ENCODE results near the gene AIG1.
"Not testable (repeated sequence)": the region's sequence is repeated elsewhere in the genome, so short reads cannot be mapped to it uniquely, and the experiment has no call there.

The AIG1 gene, protein sequence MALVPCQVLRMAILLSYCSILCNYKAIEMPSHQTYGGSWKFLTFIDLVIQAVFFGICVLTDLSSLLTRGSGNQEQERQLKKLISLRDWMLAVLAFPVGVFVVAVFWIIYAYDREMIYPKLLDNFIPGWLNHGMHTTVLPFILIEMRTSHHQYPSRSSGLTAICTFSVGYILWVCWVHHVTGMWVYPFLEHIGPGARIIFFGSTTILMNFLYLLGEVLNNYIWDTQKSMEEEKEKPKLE

DNA sequence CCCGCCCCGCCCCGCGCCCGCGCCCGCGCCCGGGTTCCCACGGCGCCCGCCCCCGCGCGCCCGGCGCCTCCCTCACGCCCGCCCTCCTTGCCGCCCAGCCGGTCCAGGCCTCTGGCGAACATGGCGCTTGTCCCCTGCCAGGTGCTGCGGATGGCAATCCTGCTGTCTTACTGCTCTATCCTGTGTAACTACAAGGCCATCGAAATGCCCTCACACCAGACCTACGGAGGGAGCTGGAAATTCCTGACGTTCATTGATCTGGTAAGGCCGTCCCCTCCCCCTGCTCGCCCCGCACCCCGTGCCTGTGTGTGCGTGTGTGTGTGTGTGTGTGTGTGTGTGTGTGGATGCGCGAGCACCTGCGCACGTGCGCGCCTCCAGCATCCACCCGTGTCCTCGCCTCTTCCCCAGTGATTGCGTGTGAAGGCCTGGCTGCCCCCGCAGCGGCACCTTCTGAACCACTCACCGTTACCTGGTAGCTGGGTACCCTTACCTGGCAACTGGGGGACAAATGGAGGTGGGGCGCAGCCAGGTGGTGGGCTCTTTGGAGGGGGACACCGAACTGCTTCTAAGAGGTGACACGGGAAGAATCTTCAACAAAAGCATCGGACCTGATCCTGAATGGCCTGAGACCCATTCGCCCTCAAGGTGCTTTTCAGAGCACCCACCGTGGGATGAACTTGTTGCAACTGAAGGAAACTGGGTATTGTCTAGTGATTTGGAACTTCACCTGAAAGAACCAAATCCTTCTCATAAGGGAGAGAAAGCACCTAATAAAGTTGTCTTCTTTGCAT lies at the start of gene AIG1:
Gene AIG1, plus strand, starts transcription at position 84 of the 791 bp plus-strand sequence. Its CDS starts 37 bp downstream, at position 121.
- no peak for DNase-seq

DNA sequence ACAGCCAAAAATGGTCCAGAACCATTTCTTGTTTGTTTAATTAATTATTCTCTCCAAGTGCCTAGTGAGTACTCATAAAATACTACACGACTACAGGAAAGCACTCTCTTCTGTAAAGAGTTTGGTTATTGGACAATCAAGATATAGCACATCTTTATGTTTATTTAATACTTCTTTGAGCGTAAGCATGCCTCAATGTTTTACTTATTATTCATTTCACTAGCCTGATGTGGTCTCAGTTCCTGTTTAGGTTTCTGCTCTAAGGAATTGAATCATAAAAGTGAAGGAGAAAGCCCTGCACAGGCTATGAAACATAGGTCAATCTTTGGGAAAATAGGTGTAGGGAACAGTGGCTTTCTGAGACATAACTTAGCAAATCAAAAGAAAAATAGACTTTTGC lies 45.9 kb upstream of the AIG1 start:
- DNase-seq = no peak

DNA sequence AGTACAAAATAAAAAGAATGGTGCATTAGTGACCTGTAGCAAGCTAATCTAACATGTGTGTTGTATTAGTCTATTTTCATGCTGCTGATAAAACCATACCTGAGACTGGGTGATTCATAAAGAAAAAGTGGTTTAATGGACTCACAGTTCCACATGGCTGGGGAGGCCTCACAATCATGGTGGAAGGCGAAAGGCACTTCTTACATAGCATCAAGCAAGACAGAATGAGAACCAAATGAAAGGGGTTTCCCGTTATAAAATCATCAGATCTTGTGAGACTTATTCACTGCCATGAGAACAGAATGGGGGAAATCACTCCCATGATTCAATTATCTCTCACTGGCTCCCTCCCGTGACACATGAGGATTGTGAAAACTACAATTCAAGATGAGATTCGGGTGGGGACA lies 45.4 kb upstream of the AIG1 start:
- DNase-seq = no peak

DNA sequence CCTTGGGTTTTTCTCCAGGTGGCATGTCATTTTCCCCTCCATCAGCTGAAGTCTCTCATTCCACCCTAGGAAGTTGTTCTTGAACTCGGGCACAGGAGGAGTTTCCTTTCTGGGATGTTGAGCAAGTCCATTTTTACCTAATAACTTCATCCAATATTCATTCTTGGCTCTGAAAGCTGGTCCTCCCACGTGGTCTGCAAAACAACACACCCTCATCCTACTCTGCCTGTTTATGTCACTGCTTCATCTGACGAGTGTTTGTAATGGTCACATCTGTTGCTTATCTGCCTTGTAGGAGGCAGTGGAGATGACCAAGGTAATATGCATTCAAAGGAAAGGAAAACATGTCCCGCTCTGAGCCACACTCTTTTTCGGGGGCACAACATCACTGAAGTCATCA lies 41.7 kb upstream of the AIG1 start:
- no peak for DNase-seq

DNA sequence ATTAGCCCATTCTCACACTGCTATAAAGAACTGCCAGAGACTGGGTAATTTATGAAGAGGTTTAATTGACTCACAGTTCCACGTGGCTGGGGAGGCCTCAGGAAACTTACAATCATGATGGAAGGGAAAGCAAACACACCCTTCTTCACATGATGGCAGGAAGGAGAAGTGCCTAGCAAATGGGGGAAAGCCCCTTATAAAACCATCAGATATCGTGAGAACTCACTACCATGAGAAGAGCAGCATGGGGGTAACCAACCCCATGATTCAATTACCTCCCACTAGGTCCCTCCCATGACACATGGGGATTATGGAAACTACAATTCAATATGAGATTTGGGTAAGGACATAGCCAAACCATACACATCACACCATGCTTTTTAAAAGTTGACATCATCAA lies 39.8 kb upstream of the AIG1 start:
- DNase-seq = not testable (repeated sequence)

DNA sequence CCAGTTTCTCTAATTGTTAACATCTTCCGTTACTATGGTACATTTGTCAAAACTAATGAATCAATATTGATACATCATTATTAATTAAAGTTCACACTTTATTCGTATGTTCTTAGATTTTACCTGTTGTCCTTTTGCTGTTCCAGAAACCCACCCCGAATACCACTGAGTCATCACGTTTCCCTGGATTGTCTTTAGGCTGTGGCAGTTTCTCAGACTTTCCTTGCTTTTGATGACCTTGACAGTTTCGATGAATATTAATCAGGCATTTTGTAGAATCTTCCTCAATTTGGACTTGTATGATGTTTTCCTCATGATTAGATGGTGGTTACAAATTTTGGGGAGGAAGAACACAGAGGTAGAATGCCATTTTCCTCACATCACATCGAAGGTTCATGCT lies 39.1 kb upstream of the AIG1 start:
- DNase-seq = no peak

DNA sequence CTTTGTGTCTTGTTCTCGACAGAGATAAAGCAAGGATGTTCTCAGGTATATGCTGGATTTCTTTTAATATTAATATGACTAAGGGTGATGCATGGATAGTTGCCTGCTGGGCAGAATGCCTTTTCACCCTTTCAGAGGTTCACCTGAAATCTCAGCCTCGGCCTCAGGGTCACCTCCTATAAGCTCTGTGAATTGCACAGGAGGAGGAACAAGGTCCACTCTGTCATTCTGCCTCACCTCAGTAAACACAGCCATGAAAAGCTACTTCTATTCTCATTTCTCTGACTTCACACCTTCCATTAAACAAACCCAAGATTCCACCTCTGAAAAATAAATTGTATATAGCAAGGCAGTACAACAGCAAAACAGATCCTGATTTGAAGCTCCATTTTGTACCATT lies 38.1 kb upstream of the AIG1 start:
- DNase-seq = no peak

DNA sequence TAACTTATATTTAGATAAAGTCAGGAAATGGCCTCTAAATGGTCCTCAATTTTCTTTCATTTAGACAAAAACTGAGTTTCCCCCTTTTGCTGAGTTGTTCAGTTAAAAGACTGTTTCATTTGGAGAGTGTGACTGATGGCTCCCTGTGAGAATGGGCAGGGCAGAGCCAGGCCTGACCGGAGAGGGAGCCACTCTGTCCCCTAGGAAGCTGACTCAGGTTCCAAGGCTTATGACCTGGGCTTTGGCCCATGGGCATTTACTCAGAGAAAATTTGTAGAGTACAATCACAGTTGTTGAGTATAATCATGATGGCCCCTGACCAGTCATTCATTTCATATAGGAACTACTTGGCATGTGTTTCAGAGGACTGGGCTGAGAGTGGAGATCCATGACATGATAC lies 37.0 kb upstream of the AIG1 start:
- no peak for DNase-seq

DNA sequence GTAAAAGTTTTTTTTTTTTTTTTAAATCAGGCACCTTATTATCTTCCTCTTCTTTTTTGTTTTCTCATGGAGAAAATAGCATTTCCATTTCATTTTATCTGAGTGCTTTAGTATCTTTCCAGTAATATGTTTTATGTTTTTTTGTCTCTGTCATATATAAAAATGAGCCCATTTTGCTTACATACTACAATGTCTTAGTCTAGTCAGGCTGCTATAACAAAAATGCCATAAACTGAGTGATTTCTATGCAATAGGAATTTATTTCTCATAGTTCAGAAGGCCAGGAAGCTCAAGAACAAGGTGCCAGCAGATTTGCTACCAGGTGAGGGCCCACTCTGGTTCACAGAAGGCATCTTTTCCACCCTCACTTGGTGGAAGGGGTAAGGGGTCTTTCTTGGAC lies 35.7 kb upstream of the AIG1 start:
- DNase-seq = no peak

DNA sequence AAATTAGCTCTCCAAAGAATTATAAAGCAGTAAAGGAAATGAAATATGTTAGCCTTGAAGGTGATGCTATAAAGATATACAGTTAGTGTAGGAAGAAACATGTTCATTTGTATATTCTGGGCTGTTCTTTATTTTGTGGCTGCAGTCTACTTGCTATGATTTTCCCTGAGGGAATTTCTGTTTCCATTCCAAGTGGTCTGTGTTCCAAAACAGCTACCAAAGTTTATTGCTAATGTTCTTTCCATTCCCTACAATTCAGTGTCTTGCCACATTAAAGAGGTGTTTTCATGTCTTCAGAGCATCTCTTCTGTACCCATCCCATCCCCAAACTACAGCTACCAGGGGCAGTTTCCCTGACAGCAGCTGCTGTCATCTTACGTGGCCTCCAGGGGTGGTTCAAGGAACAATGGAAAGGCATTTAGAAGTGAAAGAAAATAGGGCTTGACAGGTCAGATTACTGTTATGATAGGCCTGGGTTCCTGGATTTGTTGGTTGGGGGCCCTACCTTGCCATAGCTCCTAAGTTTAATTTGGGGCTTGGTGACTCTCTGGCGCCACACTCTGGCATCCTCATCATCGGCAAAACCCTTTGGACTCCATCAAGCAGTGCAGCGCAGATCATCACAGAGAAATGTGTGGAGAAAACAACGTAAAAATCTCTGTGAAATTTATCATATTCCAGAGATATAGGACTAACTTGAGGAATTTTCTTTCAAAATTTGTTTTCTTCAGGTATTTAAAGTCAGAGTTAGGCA lies 33.8 kb upstream of the AIG1 start:
- DNase-seq = peak; percentile 18

DNA sequence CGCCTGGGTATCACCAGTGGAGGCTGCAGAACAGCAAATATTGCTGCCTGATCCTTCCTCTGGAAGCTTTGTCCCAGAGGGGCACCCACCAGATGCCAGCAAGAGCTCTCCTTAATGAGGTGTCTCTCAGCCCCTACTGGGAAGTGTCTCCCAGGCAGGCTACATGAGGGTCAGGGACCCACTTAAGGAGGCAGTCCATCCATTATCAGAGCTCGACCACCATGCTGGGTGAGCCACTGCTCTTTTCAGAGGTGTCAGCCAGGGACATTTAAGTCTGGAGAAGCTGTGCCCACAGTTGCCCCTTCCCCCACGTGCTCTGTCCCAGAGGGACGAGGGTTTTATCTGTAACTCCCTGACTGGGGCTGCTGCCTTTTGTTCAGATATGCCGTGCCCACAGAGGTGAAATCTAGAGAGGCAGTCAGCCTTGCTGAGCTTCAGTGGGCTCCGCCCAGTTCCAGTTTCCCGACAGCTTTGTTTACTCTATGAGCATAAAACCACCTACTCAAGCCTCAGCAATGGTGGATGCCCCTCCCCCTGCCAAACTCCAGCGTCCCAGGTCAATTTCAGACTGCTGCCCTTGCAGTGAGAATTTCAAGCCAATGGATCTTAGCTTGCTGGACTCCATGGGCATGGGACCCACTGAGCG lies 25.9 kb upstream of the AIG1 start:
- DNase-seq = no peak

DNA sequence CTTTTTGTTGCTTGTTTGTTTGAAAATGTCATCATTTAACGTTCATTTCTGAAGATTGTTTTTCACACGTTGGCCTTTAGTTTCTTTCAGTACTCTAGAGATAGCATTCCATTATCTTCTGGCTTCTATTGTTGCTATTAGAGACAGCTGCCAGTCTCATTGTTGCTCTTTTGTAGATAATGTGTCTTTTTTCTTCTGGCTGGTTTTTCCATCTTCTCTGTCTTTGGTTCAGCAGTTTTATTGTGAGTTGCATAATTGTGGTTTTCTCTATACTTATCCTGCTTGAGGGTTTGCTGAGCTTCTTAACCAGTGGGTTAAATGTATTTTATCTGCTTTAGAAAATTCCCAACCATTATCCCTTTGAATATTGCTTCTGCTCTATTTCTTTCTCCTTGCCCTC lies 23.2 kb upstream of the AIG1 start:
- no peak for DNase-seq

DNA sequence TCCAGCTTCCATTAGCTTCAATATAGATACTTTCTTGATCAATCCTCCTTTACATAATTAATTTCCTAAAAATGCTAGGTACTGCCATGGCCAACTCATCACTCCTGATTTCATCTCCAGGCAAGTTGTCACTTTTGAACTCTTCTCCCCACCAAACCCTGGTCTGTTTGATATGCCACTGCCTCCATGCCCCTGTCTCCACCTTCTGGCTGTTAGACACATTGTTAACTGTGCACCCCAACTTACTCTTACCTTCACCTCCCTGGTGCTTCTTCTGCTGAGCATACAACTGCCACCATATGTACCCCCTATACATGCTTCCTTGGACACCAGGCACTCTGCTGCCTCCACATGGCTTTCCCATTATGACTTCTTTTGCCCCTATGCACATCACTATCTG lies 21.9 kb upstream of the AIG1 start:
- DNase-seq = no peak

DNA sequence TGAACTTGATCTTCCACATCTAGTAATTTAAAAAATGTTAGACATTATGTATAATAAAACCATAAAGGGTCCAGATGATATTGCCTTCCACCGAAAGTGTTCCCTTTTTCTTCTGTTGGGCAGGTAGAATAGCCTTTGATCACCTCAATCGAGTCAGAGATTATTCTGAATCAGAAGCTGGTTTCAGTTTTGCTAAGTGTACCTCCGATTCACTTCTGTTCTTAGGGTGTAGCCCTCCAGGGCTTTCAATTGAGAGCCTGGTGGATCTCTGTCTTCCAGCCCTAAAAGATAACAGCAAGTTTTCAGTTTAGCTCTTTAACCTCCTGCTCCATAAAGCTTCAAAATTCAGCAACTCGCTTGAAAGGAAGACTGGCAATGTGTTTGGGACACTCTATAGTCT lies 21.1 kb upstream of the AIG1 start:
- no peak for DNase-seq

DNA sequence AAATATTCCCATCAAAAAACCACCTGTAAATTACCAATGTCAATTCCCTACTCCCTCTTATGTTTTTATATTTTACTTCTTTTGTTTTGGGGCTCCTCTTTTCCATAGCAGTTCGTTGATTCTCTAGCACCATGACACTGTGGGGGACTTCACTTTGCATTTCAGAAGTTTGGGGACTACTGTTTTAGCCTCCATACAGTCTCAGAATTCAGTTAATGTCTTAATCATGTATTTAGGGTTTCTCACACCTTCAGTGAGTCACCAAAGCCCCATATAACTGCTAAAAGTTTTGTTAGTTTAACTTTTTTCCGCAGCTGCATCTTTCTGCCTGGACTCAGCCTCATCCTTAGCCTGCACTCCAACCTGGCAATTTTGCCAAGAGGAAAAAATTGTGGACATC lies 20.7 kb upstream of the AIG1 start:
- DNase-seq = no peak

DNA sequence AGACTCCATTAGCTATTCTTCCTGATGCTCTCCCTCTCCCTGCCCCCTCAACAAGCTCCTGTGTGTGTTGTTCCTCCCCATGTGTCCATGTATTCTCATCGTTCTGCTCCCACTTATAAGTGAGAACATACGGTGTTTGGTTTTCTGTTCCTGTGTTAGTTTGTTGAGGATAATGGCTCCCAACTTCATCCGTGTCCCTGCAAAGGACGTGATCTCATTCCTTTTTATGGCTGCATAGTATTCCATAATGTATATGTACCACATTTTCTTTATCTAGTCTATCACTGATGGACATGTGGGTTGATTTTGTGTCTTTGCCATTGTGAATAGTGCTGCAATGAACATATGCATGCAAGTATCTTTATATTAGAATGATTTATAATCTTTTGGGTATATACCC lies 16.3 kb upstream of the AIG1 start:
- not testable (repeated sequence) for DNase-seq

DNA sequence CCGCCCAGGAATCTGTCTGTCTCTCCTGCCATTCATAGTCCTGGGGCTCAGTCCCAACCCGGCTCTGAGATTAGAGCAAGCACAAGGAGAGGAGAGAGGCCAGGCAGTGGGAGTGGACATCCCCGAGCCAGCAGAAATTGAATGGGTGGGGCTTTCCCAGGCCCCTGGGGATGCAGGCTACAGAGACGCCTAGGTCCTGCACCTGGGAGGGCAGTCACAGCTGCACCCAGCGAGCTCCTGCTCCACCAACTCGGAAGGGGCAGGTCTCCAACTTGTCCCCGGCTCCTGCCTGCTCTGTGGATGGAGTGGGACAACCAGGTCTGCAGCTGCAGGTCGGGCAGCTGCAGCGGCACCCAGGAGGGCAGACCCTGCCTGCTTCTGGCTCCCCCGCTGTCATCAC lies 11.1 kb upstream of the AIG1 start:
- DNase-seq = no peak

DNA sequence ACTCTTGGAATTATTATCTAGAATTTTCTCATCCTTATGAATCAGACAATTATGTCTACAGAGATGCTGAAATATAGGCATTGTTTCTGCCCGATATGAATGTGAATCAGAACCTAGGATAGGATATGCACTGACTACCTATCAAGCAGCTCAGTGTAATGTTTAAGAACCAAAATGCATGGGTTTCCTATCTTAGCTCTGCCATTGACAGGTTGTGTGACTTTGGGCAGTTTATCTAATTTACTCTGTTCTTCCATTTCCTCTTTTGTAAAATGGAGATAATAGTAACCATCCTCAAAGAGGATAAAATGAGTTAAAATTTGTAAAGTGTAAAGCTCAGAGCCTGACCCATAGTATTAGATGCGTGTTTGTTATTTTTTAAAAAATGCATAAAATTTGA lies 10.2 kb upstream of the AIG1 start:
- no peak for DNase-seq

DNA sequence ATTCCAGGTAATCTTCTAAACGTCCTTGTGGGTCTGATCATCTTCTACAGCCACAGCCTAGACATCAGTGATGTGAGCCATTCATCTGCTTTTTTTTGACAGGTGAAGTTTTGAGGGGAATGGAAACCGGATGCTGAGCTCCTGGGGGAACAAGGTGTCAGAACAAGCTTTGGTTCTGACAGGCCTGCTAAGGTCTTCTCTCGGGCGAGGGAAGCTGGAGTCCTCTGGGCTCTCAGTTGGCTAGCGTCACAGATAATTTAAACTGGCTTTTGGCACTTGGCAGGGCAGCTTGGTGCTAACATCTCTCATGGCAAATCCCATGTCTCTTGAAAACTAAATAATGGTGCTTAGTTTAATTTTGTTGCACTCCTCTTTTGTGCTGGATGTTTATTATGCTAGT lies 8.4 kb upstream of the AIG1 start:
- no peak for DNase-seq

DNA sequence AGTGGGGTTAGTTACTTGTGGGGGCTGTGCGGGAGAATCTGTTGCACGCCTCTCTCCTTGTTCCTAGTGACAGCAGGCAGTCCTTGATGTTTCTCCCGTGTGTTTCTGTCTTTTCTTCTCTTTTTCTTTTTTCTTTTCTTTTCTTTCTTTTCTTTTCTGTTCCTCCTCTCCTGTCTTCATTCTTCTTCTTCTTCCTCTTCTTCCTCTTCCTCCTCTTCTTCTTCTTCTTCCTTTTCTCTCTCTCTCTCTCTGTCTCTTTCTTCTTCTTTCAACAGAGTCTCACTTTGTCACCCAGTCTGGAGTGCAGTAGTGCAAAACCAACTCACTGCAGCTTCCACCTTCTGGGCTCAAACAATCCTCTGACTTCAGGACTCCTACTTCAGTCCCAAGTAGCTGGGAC lies 6.8 kb upstream of the AIG1 start:
- DNase-seq = no peak

DNA sequence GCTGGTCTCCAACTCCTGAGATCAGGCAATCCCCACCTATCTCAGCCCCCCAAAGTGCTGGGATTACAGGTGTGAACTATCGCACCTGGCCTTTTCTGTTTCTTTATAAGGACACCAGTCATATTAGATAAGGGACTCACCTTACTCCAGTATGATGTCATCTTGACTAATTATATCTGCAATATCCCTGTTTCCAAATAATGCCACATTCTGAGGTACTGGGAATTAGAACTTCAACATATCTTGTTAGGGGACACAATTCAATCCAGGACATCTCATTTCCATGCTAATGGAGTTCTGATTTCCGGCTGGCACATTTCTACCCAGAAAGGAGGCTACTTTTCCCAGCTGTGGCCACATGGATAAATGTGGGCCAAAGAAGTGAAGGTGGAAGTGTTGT lies 6.4 kb upstream of the AIG1 start:
- DNase-seq = no peak

DNA sequence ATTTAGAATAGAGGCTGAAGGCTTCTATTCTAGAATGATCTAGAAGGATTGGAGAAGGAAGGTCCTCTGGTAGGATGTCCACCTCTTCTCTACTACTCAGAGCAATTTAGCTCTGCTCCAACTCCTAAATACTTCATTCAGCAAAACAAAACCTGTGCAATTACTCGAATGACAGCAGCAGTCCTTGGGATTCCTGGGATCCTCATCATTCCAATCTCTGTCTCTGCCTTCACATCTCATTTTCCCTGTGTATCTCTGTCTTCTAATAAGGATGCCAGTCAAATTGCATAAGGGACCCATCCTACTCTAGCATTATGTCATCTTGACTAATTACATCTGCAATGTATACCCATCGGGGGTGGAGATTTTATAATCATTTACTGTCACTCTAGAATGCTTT lies 5.5 kb upstream of the AIG1 start:
- peak; percentile 14 for DNase-seq

DNA sequence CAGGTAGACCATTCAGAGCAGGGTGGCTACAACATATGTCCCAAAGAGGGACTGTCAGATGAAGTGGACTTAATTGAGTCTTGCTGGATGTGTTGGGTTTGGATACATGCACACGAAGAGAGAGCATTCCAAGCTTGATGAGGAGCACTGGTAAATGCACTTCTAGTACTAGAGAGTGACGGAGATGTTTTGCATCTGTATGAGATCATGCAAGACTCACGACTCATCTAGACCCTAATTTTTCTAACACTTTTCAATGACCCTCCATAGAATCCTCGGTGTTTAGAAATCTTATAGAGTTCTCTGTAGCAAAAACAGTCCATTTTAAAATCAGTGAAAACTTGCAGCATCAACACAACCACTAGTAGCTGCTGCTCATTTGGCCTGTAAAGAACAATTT lies 4.8 kb upstream of the AIG1 start:
- no peak for DNase-seq

DNA sequence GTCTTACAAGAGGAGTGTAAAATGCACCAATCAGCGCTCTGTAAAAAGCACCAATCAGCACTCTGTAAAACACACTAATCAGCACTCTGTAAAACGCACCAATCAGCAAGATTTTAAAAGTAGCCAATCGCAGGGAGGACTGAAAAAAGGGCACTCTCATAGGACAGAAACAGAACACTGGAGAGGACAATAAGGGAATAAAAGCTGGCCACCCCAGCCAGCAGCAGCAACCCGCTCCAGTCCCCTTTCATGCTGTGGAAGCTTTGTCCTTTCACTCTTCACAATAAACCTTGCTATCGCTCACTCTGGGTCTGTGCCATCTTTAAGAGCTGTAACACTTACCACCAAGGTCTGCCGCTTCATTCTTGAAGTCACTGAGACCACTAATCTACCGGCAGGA lies 1.7 kb upstream of the AIG1 start:
- DNase-seq = no peak
